Measurements from ENCODE around the gene CPED1. TPM values are rescaled to one million over a fixed set of nuclear protein-coding genes. Genes with fewer than 3 reads are reported as not detected.

CPED1 gene
- polyA plus RNA-seq, 2 donors = 0.29 to 1.3 TPM

GRCh38 chr7:121329191-121330052 is 340.9 kb downstream of the CPED1 start:
- H3K4me1 ChIP-seq (ENCODE audit: control insufficient read depth in 2 of 2, insufficient read depth in 2 of 2, low read length in 1 of 2) = peaks cover 9 to 12% of the 10 kb centered on the region in 2 donors
- no peaks in the 10 kb centered on the region for H3K36me3 ChIP-seq (ENCODE audit: control insufficient read depth in 2 of 2, insufficient read depth in 2 of 2, low read length in 1 of 2)
- peaks cover 0 to 6% of the 10 kb centered on the region in 2 donors for H3K27me3 ChIP-seq (ENCODE audit: control insufficient read depth in 1 of 2, insufficient read depth in 2 of 2, low read length in 2 of 2)
- H3K27ac ChIP-seq (ENCODE audit: low read depth in 2 of 2, low read length in 1 of 2) = no peak overlapping the region
- WGBS, 2 donors = 4 to 5% methylated on average over 47 of the region's 47 CpGs
- no peaks in the 10 kb centered on the region for H3K9me3 ChIP-seq (ENCODE audit: control insufficient read depth in 2 of 2, insufficient read depth in 1 of 2, low read depth in 1 of 2, low read length in 1 of 2)
- H3K4me3 ChIP-seq (ENCODE audit: low read depth in 1 of 2, low read length in 2 of 2) = peak overlapping the region; percentile 33 to 46

- Histone ChIP-seq H3K9me3 (ENCODE audit: control insufficient read depth in 2 of 2, insufficient read depth in 1 of 2, low read depth in 1 of 2, low read length in 1 of 2) (no peaks in the 10 kb centered on the region), H3K4me3 (ENCODE audit: low read depth in 1 of 2, low read length in 2 of 2) (peak overlapping the region; percentile 33 to 46), H3K27me3 (ENCODE audit: control insufficient read depth in 1 of 2, insufficient read depth in 2 of 2, low read length in 2 of 2) (peaks cover 0 to 6% of the 10 kb centered on the region in 2 donors), H3K27ac (ENCODE audit: low read depth in 2 of 2, low read length in 1 of 2) (no peak overlapping the region), H3K4me1 (ENCODE audit: control insufficient read depth in 2 of 2, insufficient read depth in 2 of 2, low read length in 1 of 2) (peaks cover 9 to 12% of the 10 kb centered on the region in 2 donors), H3K36me3 (ENCODE audit: control insufficient read depth in 2 of 2, insufficient read depth in 2 of 2, low read length in 1 of 2) (no peaks in the 10 kb centered on the region)
- WGBS, 2 donors = 1 to 3% methylated on average over 50 to 52 of the region's 52 CpGs
These were observed 341.7 kb downstream of the CPED1 start for GRCh38 chr7:121330053-121330833.

- Histone ChIP-seq H3K27me3 (ENCODE audit: control insufficient read depth in 1 of 2, insufficient read depth in 2 of 2, low read length in 2 of 2) (peaks cover 0 to 6% of the 10 kb centered on the region in 2 donors), H3K27ac (ENCODE audit: low read depth in 2 of 2, low read length in 1 of 2) (no peak overlapping the region), H3K4me3 (ENCODE audit: low read depth in 1 of 2, low read length in 2 of 2) (no peak overlapping the region), H3K9me3 (ENCODE audit: control insufficient read depth in 2 of 2, insufficient read depth in 1 of 2, low read depth in 1 of 2, low read length in 1 of 2) (no peaks in the 10 kb centered on the region), H3K4me1 (ENCODE audit: control insufficient read depth in 2 of 2, insufficient read depth in 2 of 2, low read length in 1 of 2) (peaks cover 9 to 12% of the 10 kb centered on the region in 2 donors), H3K36me3 (ENCODE audit: control insufficient read depth in 2 of 2, insufficient read depth in 2 of 2, low read length in 1 of 2) (no peaks in the 10 kb centered on the region)
- WGBS, 2 donors = 73 to 74% methylated on average over 4 of the region's 4 CpGs
These were observed 342.5 kb downstream of the CPED1 start for GRCh38 chr7:121331048-121331447.

GRCh38 chr7:121331574-121331973 is 343.1 kb downstream of the CPED1 start:
- Histone ChIP-seq H3K27me3 (ENCODE audit: control insufficient read depth in 1 of 2, insufficient read depth in 2 of 2, low read length in 2 of 2) (peaks cover 0 to 6% of the 10 kb centered on the region in 2 donors), H3K9me3 (ENCODE audit: control insufficient read depth in 2 of 2, insufficient read depth in 1 of 2, low read depth in 1 of 2, low read length in 1 of 2) (no peaks in the 10 kb centered on the region), H3K27ac (ENCODE audit: low read depth in 2 of 2, low read length in 1 of 2) (no peak overlapping the region), H3K4me3 (ENCODE audit: low read depth in 1 of 2, low read length in 2 of 2) (no peak overlapping the region), H3K36me3 (ENCODE audit: control insufficient read depth in 2 of 2, insufficient read depth in 2 of 2, low read length in 1 of 2) (no peaks in the 10 kb centered on the region), H3K4me1 (ENCODE audit: control insufficient read depth in 2 of 2, insufficient read depth in 2 of 2, low read length in 1 of 2) (peaks cover 9 to 12% of the 10 kb centered on the region in 2 donors)
- WGBS, 2 donors = 75% methylated on average over 5 of the region's 5 CpGs

GRCh38 chr7:121334376-121334775 is 345.9 kb downstream of the CPED1 start:
- Histone ChIP-seq H3K27me3 (ENCODE audit: control insufficient read depth in 1 of 2, insufficient read depth in 2 of 2, low read length in 2 of 2) (peaks cover 0 to 3% of the 10 kb centered on the region in 2 donors), H3K4me1 (ENCODE audit: control insufficient read depth in 2 of 2, insufficient read depth in 2 of 2, low read length in 1 of 2) (peaks cover 5 to 6% of the 10 kb centered on the region in 2 donors)

GRCh38 chr7:121334875-121335648 is 346.6 kb downstream of the CPED1 start:
- H3K27ac ChIP-seq (ENCODE audit: low read depth in 2 of 2, low read length in 1 of 2) = no peak overlapping the region
- peaks cover 0 to 3% of the 10 kb centered on the region in 2 donors for H3K27me3 ChIP-seq (ENCODE audit: control insufficient read depth in 1 of 2, insufficient read depth in 2 of 2, low read length in 2 of 2)
- H3K4me1 ChIP-seq (ENCODE audit: control insufficient read depth in 2 of 2, insufficient read depth in 2 of 2, low read length in 1 of 2) = no peaks in the 10 kb centered on the region
- no peaks in the 10 kb centered on the region for H3K36me3 ChIP-seq (ENCODE audit: control insufficient read depth in 2 of 2, insufficient read depth in 2 of 2, low read length in 1 of 2)
- 84 to 87% methylated on average over 10 of the region's 10 CpGs for WGBS, 2 donors
- H3K4me3 ChIP-seq (ENCODE audit: low read depth in 1 of 2, low read length in 2 of 2) = no peak overlapping the region
- no peaks in the 10 kb centered on the region for H3K9me3 ChIP-seq (ENCODE audit: control insufficient read depth in 2 of 2, insufficient read depth in 1 of 2, low read depth in 1 of 2, low read length in 1 of 2)

More at GRCh38 chr7:121334376-121334775, 345.9 kb downstream of the CPED1 start:
- Histone ChIP-seq H3K27ac (ENCODE audit: low read depth in 2 of 2, low read length in 1 of 2) (no peak overlapping the region), H3K9me3 (ENCODE audit: control insufficient read depth in 2 of 2, insufficient read depth in 1 of 2, low read depth in 1 of 2, low read length in 1 of 2) (no peaks in the 10 kb centered on the region), H3K36me3 (ENCODE audit: control insufficient read depth in 2 of 2, insufficient read depth in 2 of 2, low read length in 1 of 2) (no peaks in the 10 kb centered on the region), H3K4me3 (ENCODE audit: low read depth in 1 of 2, low read length in 2 of 2) (no peak overlapping the region)
- WGBS, 2 donors = 97% methylated on average over 4 of the region's 4 CpGs

- peaks cover 0 to under 1% of the 10 kb centered on the region in 2 donors for H3K27me3 ChIP-seq (ENCODE audit: control insufficient read depth in 1 of 2, insufficient read depth in 2 of 2, low read length in 2 of 2)
- H3K4me1 ChIP-seq (ENCODE audit: control insufficient read depth in 2 of 2, insufficient read depth in 2 of 2, low read length in 1 of 2) = no peaks in the 10 kb centered on the region
- H3K36me3 ChIP-seq (ENCODE audit: control insufficient read depth in 2 of 2, insufficient read depth in 2 of 2, low read length in 1 of 2) = no peaks in the 10 kb centered on the region
- no peak overlapping the region for H3K27ac ChIP-seq (ENCODE audit: low read depth in 2 of 2, low read length in 1 of 2)
- H3K4me3 ChIP-seq (ENCODE audit: low read depth in 1 of 2, low read length in 2 of 2) = no peak overlapping the region
- no peaks in the 10 kb centered on the region for H3K9me3 ChIP-seq (ENCODE audit: control insufficient read depth in 2 of 2, insufficient read depth in 1 of 2, low read depth in 1 of 2, low read length in 1 of 2)
- WGBS, 2 donors = 71 to 72% methylated on average over 3 of the region's 3 CpGs
These were observed 348.1 kb downstream of the CPED1 start for GRCh38 chr7:121336579-121336978.

GRCh38 chr7:121337398-121337797 is 348.9 kb downstream of the CPED1 start:
- no peaks in the 10 kb centered on the region for H3K9me3 ChIP-seq (ENCODE audit: control insufficient read depth in 2 of 2, insufficient read depth in 1 of 2, low read depth in 1 of 2, low read length in 1 of 2)
- no peaks in the 10 kb centered on the region for H3K36me3 ChIP-seq (ENCODE audit: control insufficient read depth in 2 of 2, insufficient read depth in 2 of 2, low read length in 1 of 2)
- no peak overlapping the region for H3K4me3 ChIP-seq (ENCODE audit: low read depth in 1 of 2, low read length in 2 of 2)
- no peak overlapping the region for H3K27ac ChIP-seq (ENCODE audit: low read depth in 2 of 2, low read length in 1 of 2)
- 11 to 17% methylated on average over 3 of the region's 3 CpGs for WGBS, 2 donors
- H3K27me3 ChIP-seq (ENCODE audit: control insufficient read depth in 1 of 2, insufficient read depth in 2 of 2, low read length in 2 of 2) = no peaks in the 10 kb centered on the region
- H3K4me1 ChIP-seq (ENCODE audit: control insufficient read depth in 2 of 2, insufficient read depth in 2 of 2, low read length in 1 of 2) = no peaks in the 10 kb centered on the region

GRCh38 chr7:121339082-121339481 is 350.6 kb downstream of the CPED1 start:
- 79% methylated on average over 5 of the region's 5 CpGs for WGBS, 2 donors
- Histone ChIP-seq H3K4me3 (ENCODE audit: low read depth in 1 of 2, low read length in 2 of 2) (no peak overlapping the region), H3K4me1 (ENCODE audit: control insufficient read depth in 2 of 2, insufficient read depth in 2 of 2, low read length in 1 of 2) (no peaks in the 10 kb centered on the region), H3K9me3 (ENCODE audit: control insufficient read depth in 2 of 2, insufficient read depth in 1 of 2, low read depth in 1 of 2, low read length in 1 of 2) (no peaks in the 10 kb centered on the region), H3K36me3 (ENCODE audit: control insufficient read depth in 2 of 2, insufficient read depth in 2 of 2, low read length in 1 of 2) (no peaks in the 10 kb centered on the region), H3K27ac (ENCODE audit: low read depth in 2 of 2, low read length in 1 of 2) (no peak overlapping the region), H3K27me3 (ENCODE audit: control insufficient read depth in 1 of 2, insufficient read depth in 2 of 2, low read length in 2 of 2) (no peaks in the 10 kb centered on the region)

All from esophagus (tissue), 2 donors.